GM19455 (cell line): ENCODE data around the gene ABRAXAS1.
"Not testable (repeated sequence)": the region's sequence is repeated elsewhere in the genome, so short reads cannot be mapped to it uniquely, and the experiment has no call there.

Source experiments
- ATAC-seq: cut with Tn5 transposase; IDR thresholded peaks from one replicate; pipeline ENCODE4 v1.9.1; 2021; ENCODE audit not compliant: unreplicated experiment

Gene ABRAXAS1

GRCh38 chr4:83484500-83485461, at the start of gene ABRAXAS1:
ABRAXAS1 (minus strand) TSS chr4:83485100; CDS start chr4:83485072, 28 bp downstream.
- peak; percentile 96 for ATAC-seq

DNA sequence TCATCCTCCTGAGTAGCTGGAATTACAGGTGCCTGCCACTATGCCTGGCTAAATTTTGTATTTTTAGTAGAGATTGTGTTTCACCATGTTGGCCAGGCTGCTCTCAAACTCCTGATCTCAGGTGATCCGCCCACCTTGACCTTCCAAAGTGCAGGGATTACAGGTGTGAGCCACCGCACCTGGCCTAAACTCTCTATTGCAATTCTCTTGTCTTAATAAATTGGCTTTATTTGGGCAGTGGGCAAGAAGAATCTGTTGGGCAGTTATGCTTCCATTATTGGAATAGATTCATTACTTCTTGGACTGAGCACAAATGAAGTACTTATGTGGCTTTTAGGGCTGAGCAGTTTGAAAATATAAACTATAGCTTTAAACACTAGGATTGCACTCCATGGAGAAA, 42.8 kb upstream of the ABRAXAS1 start:
- ATAC-seq: no peak

DNA sequence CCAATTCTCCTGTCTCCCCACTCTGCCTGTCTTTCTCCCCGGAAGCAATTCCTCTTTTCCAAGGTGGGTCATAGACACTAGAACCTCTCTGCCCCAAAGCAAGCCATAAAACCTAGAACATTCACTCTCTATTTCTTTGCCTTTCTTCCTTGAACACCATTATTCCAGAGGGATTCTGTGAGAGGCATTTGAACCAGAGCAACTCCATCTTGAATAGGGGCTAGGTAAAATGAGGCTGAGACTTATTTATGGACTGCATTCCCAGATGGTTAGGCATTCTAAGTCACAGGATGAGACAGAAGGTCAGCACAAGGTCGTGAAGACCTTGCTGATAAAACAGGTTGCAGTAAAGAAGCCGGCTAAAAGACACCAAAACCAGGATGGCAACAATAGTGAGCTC, 37.3 kb upstream of the ABRAXAS1 start:
- ATAC-seq: no peak

GRCh38 chr4:83516042-83516772, 31.3 kb upstream of the ABRAXAS1 start:
- no peak for ATAC-seq

- no peak for ATAC-seq
Observed at GRCh38 chr4:83510442-83510841, 25.5 kb upstream of the ABRAXAS1 start.

- not testable (repeated sequence) for ATAC-seq
Observed at GRCh38 chr4:83509156-83509585, 24.3 kb upstream of the ABRAXAS1 start.

- no peak for ATAC-seq
Observed at GRCh38 chr4:83504996-83505395, 20.1 kb upstream of the ABRAXAS1 start.

GRCh38 chr4:83504503-83504902, 19.6 kb upstream of the ABRAXAS1 start:
- ATAC-seq: no peak

DNA sequence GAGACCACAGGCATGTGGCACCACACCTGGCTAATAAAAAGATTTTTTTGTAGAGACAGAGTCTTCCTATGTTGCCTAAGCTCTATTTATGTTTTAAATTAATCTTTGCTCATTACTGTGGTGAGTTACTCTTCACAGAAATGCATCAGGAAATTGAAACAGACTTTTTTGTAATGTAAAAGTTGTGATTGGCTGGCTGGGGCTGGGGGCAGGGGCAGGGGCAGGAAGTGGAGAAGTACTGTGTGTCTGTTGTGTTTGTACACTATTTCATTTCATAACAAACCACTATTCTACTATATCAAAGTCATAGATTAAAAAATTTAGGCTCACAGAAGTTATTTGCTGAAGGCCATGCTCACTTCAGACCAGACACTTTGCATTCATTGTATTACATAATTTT, 19.1 kb upstream of the ABRAXAS1 start:
- ATAC-seq: no peak

DNA sequence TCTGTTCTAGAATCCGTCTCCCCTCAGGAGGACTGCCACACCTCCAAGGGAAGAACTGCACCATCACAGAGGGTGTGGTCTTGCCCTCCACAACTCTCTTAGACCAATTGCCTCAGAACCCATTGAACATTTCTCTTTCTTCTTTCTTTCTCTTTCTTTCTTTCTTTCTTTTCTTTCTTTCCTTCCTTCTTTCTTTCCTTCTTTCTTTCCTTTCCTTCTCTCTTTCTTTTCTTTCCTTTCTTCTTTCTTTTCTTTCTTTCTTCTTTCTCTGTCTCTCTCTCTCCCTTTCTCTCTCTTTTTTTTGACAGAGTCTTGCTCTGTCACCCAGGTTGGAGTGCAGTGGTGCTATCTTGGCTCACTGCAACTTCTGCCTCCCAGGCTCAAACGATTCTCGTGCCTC, 16.8 kb upstream of the ABRAXAS1 start:
- not testable (repeated sequence) for ATAC-seq

DNA sequence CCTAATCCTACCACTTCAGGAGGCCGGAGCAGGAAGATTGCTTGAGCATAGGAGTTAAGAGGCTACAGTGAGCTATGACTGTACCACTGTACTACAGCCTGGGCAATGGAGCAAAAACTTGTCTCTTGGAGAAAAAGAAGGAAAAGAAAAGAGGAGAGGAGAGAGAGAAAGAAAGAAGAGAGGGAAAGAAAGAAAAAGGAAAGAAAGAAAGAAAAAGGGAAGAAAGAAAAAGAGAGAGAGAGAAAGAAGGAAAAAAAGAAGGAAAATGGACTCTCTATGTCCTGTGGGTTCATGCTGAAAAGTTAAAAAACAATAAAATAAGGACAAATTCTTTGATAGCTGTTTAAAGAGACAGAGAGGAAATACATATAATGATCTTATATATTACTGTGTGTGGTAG, 13.3 kb upstream of the ABRAXAS1 start:
- ATAC-seq: no peak

- not testable (repeated sequence) for ATAC-seq
Observed at GRCh38 chr4:83496085-83496917, 11.4 kb upstream of the ABRAXAS1 start.

DNA sequence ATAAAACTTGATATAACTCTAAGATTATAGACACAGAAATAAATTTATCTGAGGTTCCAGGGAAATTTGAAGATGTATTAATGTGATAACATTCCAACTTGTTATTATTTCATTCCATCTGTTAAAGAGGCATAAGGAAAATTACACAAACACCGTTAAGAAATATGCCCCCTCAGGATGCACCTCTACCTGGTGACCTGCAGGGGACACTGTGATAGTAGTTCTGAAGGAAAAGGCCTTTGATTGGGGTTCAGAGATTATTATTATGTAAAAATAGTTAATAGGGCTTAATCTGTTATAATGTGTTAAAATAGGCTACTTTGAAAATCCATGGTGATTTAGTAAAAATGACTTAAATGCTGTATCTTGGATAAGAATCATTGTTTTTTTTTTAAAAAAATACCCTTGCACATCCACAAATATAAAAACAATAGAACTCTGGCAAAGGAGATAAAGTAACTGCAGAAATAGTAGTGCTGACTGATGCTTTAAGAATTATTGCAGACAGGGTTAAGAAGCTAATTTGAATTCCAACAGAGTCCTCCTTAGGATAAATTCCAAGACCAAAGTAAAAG, 6.1 kb upstream of the ABRAXAS1 start:
- ATAC-seq: peak; percentile 79

DNA sequence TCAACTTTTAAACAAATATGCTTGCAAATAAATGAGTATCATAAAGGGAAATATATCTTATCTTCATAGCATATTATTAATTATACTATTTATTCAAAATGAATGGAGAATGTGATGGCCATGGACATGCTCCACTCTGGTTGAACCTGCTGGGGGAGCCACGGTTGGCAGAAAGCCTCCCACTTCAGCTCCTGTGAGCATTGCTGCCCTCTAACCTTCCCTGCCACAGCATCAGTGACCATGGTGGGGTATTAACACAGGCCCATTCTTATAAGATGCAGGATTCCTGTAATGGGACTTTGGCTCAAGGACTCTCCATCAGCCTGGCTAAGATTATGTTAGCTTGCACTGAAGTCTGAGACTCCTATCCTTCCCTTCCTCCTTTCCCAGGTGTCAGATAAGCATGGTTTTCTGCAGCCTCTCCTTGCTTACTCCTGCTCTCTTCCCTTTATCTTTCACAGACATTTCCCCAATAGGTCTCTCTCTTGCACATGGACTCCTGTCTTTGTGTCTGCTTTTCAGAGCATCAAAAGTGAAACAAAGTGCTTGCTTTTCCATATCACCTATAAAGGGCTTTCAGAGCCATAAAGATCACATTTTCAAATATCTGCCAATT, 4.9 kb upstream of the ABRAXAS1 start:
- no peak for ATAC-seq

- ATAC-seq: no peak
Observed at GRCh38 chr4:83486457-83487129, 1.7 kb upstream of the ABRAXAS1 start.

- ATAC-seq: no peak
Observed at GRCh38 chr4:83473966-83474365, 10.9 kb downstream of the ABRAXAS1 start.

DNA sequence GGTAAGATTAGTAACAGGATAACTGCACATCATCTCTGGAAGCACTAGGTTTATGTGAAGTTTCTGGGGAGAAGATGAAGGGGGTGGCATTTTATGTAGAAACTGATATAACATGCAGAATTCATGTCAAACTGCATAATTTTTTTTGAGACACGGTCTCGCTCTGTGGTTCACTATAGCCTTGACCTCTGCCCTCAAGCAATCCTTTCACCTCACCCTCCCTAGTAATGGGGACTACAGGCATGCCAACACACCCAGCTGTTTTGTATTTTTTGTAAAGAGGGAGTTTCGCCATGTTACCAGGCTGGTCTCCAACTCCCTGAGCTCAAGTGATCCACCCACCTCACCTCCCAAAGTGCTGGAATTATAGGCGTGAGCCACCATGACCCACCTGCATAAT, 11.5 kb downstream of the ABRAXAS1 start:
- ATAC-seq: no peak

- no peak for ATAC-seq
Observed at GRCh38 chr4:83456184-83456501, 28.8 kb downstream of the ABRAXAS1 start.

- ATAC-seq: peak; percentile 96
Observed at GRCh38 chr4:83455281-83456183, 29.4 kb downstream of the ABRAXAS1 start, which contains the start of the genes HELQ and MRPS18C. HELQ (minus strand) TSS chr4:83455823; CDS start chr4:83455693, 130 bp downstream. MRPS18C (plus strand) TSS chr4:83456058; CDS start chr4:83456078, 20 bp downstream.
